K562 (cell line): ENCODE data around the gene PIK3R1. TPM values are rescaled to one million over a fixed set of nuclear protein-coding genes. Genes with fewer than 3 reads are reported as not detected.

Experiments
- ARID1B ChIP-seq: fragments of 450-650 bp; IDR thresholded peaks from 2 replicates; pipeline ENCODE4 v1.6.1; 2016; ENCODE audit warnings: antibody characterized with exemption, mild to moderate bottlenecking, inconsistent platforms
- BRF1 ChIP-seq: IDR thresholded peaks from 3 replicates; pipeline ENCODE4 v1.6.1; 2011; ENCODE audit warnings: borderline replicate concordance, mild to moderate bottlenecking; ENCODE audit not compliant: insufficient read length; ENCODE audit errors: extremely low read depth
- FOSL1 ChIP-seq: fragments of 200-800 bp; sonication (Bioruptor generic); conservative IDR thresholded peaks from 2 replicates; pipeline ENCODE4 v1.6.1; 2016; ENCODE audit warnings: missing genetic modification characterization, missing compliant biosample characterization
- GTF2E2 ChIP-seq: fragments of 200-800 bp; sonication (Bioruptor generic); IDR thresholded peaks from 2 replicates; pipeline ENCODE4 v1.6.1; 2016; ENCODE audit warnings: missing genetic modification characterization, missing compliant biosample characterization
- ILF3 ChIP-seq: fragments of 450-650 bp; IDR thresholded peaks from 2 replicates; pipeline ENCODE4 v1.6.1; 2018; ENCODE audit warnings: antibody characterized with exemption, mild to moderate bottlenecking, moderate library complexity, borderline replicate concordance
- MEF2D ChIP-seq: conservative IDR thresholded peaks from 2 replicates; pipeline ENCODE4 v1.6.1; 2016; ENCODE audit warnings: low read depth, missing genetic modification characterization, missing compliant biosample characterization
- POLR2H ChIP-seq: IDR thresholded peaks from 2 replicates; pipeline ENCODE4 v1.6.1; 2016; ENCODE audit warnings: missing genetic modification characterization, low read depth, mild to moderate bottlenecking, control low read depth, missing compliant biosample characterization, moderate library complexity
- PTBP1 ChIP-seq: fragments of 200-400 bp; formaldehyde crosslinking; IDR thresholded peaks from 2 replicates; pipeline ENCODE4 v1.6.1; 2017; ENCODE audit warnings: low read depth, low read length
- SETDB1 ChIP-seq: IDR thresholded peaks from one replicate; pipeline ENCODE4 v1.6.1; 2012; ENCODE audit warnings: low read length, control low read depth, inconsistent platforms
- SIX5 ChIP-seq, 2 experiments: IDR thresholded peaks; 2 replicates each; pipeline ENCODE4 v1.6.1; 2011; ENCODE audit warnings: low read length in 2 of 2, borderline replicate concordance in 1 of 2, low read depth in 1 of 2, mild to moderate bottlenecking in 1 of 2, moderate library complexity in 1 of 2; ENCODE audit not compliant: insufficient read depth in 1 of 2
- SMARCA5 ChIP-seq: fragments of 450-650 bp; IDR thresholded peaks from 2 replicates; pipeline ENCODE4 v1.6.1; 2016
- XRCC4 ChIP-seq: IDR thresholded peaks from one replicate; pipeline ENCODE4 v1.6.1; 2011; ENCODE audit not compliant: insufficient read depth, insufficient read length; ENCODE audit errors: extremely low read depth
- ZNF133 ChIP-seq: fragments of 250-450 bp; sonication (Bioruptor Pico); IDR thresholded peaks from 2 replicates; pipeline ENCODE4 v1.4.0; 2020; ENCODE audit warnings: mild to moderate bottlenecking
- ZNF239 ChIP-seq: fragments of 250-450 bp; sonication (Bioruptor Pico); IDR thresholded peaks from 2 replicates; pipeline ENCODE4 v1.4.0; 2020; ENCODE audit warnings: mild to moderate bottlenecking
- ZNF584 ChIP-seq: fragments of 200-800 bp; sonication (Bioruptor generic); IDR thresholded peaks from 2 replicates; pipeline ENCODE4 v1.6.1; 2016; ENCODE audit warnings: low read depth, mild to moderate bottlenecking, missing genetic modification characterization, missing compliant biosample characterization
- polyA plus RNA-seq, 8 experiments: library from polyadenylated mRNA; depleted of rRNA in 4 of 8; stranded (reverse) in 5 of 8; unstranded in 3 of 8; fragments of >200 nt; fragmentation: Nextera tagmentation in 2 of 8; fragmentation: Illumina TruSeq in 1 of 8; extraction: Ambion mirVana in 2 of 8; extraction: Trizol in 1 of 8; gene quantifications; 2 replicates each; pipeline versions ENCODE4 v1.2.1 to v1.2.3, GENCODE V29; 2011 to 2014; ENCODE audit warnings: inconsistent platforms in 1 of 8, missing spikeins in 1 of 8
- total RNA-seq, 7 experiments: library from RNA; depleted of rRNA in 6 of 7; stranded (reverse); fragments of >200 nt in 6 of 7; fragmentation: Illumina TruSeq in 2 of 7; extraction: Trizol in 2 of 7; gene quantifications; 2 replicates each; pipeline versions ENCODE4 v1.2.1 to v1.2.3, GENCODE V29; 2011 to 2021; ENCODE audit warnings: low replicate concordance in 1 of 7
- TF ChIP-seq, protein P1 (sequence below), 3 experiments: fragments of 200-800 bp in 1 of 3; fragments of 250-450 bp in 1 of 3; fragments of 450-650 bp in 1 of 3; sonication (Bioruptor Pico) in 1 of 3; sonication (Bioruptor generic) in 1 of 3; formaldehyde crosslinking in 1 of 3; IDR thresholded peaks; 2 replicates each; pipeline versions ENCODE4 v1.6.1 to v1.8.0; 2016 to 2022; ENCODE audit warnings: mild to moderate bottlenecking in 2 of 3, missing genetic modification characterization in 2 of 3, missing compliant biosample characterization in 1 of 3, moderate library complexity in 1 of 3
- TF ChIP-seq, protein P2 (sequence below): sonication (generic); formaldehyde crosslinking; IDR thresholded peaks from 2 replicates; pipeline ENCODE4 v1.8.1; 2022; ENCODE audit warnings: missing genetic modification reagents
- TF ChIP-seq, protein P3 (sequence below): fragments of 200-800 bp; sonication (Bioruptor generic); IDR thresholded peaks from 2 replicates; pipeline ENCODE4 v1.6.1; 2016; ENCODE audit warnings: missing genetic modification characterization, missing compliant biosample characterization

PIK3R1 gene
- total and polyA plus RNA-seq, 9 of the 15 experiments (the other 6 are each of a cell fraction or from before 2014, with no cell fraction given), result 1.1 to 9.7 (median 4.8) TPM

DNA sequence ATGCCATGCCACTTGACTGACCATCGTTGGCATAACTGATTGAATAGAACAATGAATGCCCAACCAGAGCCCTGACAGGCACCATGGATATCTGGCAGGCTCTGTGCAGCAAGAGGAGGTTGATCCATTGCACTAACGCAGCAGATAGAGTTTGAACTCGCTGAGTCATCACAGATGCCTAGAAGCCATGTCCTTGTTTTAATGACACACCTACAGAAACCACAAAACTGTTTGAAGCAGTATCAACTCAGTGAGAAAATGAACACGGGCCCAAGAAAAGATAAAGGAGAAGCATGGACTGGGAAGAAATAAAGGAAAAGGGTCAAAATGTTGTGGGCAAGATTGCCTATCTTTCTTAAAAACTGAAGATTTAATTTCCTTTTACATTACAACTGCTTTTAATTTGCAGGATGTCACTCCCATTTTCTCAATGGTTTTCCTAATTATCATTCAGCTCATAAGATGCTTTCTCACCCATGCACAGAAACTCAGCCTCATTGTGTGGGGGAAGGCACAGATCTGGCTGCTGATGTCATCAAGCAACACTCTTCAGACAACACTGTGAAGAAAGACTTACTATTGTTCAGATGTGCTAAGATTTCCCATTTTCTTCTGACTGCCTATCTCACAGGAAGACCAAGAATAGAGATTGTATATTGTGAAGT lies 129.0 kb downstream of the PIK3R1 start (continued):
- no peak for TF ChIP-seq MEF2D (tag)
- TF ChIP-seq GTF2E2, result no peak
- no peak for TF ChIP-seq POLR2H (tag)
- TF ChIP-seq ZNF133 (CRISPR knock-in tag), result no peak
- TF ChIP-seq PTBP1, result no peak
- TF ChIP-seq, protein P1, sequence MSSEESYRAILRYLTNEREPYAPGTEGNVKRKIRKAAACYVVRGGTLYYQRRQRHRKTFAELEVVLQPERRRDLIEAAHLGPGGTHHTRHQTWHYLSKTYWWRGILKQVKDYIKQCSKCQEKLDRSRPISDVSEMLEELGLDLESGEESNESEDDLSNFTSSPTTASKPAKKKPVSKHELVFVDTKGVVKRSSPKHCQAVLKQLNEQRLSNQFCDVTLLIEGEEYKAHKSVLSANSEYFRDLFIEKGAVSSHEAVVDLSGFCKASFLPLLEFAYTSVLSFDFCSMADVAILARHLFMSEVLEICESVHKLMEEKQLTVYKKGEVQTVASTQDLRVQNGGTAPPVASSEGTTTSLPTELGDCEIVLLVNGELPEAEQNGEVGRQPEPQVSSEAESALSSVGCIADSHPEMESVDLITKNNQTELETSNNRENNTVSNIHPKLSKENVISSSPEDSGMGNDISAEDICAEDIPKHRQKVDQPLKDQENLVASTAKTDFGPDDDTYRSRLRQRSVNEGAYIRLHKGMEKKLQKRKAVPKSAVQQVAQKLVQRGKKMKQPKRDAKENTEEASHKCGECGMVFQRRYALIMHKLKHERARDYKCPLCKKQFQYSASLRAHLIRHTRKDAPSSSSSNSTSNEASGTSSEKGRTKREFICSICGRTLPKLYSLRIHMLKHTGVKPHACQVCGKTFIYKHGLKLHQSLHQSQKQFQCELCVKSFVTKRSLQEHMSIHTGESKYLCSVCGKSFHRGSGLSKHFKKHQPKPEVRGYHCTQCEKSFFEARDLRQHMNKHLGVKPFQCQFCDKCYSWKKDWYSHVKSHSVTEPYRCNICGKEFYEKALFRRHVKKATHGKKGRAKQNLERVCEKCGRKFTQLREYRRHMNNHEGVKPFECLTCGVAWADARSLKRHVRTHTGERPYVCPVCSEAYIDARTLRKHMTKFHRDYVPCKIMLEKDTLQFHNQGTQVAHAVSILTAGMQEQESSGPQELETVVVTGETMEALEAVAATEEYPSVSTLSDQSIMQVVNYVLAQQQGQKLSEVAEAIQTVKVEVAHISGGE (CRISPR knock-in tag; IDR thresholded peaks at IDR 0.05), result peak in 1 of 3 experiments; percentile 27; a peak in 1 of 6 replicates
- no peak for TF ChIP-seq SMARCA5
- no peak for TF ChIP-seq SIX5 (IDR thresholded peaks at IDR 0.05; ENCODE audit: borderline replicate concordance in 1 of 2, insufficient read depth in 1 of 2, low read depth in 1 of 2, low read length in 2 of 2)
- TF ChIP-seq FOSL1 (tag), result peak; percentile 86
- no peak for TF ChIP-seq ZNF584 (CRISPR knock-in tag)
- TF ChIP-seq, protein P2, sequence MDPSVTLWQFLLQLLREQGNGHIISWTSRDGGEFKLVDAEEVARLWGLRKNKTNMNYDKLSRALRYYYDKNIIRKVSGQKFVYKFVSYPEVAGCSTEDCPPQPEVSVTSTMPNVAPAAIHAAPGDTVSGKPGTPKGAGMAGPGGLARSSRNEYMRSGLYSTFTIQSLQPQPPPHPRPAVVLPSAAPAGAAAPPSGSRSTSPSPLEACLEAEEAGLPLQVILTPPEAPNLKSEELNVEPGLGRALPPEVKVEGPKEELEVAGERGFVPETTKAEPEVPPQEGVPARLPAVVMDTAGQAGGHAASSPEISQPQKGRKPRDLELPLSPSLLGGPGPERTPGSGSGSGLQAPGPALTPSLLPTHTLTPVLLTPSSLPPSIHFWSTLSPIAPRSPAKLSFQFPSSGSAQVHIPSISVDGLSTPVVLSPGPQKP (CRISPR knock-in tag), result no peak
- TF ChIP-seq ZNF239 (CRISPR knock-in tag), result no peak
- no peak for TF ChIP-seq XRCC4
- TF ChIP-seq ILF3, result no peak
- no peak for TF ChIP-seq BRF1
- TF ChIP-seq SETDB1, result no peak
- peak; percentile 85 for TF ChIP-seq ARID1B
- TF ChIP-seq, protein P3, sequence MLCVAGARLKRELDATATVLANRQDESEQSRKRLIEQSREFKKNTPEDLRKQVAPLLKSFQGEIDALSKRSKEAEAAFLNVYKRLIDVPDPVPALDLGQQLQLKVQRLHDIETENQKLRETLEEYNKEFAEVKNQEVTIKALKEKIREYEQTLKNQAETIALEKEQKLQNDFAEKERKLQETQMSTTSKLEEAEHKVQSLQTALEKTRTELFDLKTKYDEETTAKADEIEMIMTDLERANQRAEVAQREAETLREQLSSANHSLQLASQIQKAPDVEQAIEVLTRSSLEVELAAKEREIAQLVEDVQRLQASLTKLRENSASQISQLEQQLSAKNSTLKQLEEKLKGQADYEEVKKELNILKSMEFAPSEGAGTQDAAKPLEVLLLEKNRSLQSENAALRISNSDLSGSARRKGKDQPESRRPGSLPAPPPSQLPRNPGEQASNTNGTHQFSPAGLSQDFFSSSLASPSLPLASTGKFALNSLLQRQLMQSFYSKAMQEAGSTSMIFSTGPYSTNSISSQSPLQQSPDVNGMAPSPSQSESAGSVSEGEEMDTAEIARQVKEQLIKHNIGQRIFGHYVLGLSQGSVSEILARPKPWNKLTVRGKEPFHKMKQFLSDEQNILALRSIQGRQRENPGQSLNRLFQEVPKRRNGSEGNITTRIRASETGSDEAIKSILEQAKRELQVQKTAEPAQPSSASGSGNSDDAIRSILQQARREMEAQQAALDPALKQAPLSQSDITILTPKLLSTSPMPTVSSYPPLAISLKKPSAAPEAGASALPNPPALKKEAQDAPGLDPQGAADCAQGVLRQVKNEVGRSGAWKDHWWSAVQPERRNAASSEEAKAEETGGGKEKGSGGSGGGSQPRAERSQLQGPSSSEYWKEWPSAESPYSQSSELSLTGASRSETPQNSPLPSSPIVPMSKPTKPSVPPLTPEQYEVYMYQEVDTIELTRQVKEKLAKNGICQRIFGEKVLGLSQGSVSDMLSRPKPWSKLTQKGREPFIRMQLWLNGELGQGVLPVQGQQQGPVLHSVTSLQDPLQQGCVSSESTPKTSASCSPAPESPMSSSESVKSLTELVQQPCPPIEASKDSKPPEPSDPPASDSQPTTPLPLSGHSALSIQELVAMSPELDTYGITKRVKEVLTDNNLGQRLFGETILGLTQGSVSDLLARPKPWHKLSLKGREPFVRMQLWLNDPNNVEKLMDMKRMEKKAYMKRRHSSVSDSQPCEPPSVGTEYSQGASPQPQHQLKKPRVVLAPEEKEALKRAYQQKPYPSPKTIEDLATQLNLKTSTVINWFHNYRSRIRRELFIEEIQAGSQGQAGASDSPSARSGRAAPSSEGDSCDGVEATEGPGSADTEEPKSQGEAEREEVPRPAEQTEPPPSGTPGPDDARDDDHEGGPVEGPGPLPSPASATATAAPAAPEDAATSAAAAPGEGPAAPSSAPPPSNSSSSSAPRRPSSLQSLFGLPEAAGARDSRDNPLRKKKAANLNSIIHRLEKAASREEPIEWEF, result no peak
